ENCODE data around the gene PTPRS.
"Not testable (repeated sequence)": the region's sequence is repeated elsewhere in the genome, so short reads cannot be mapped to it uniquely, and the experiment has no call there.

Gene PTPRS

GRCh38 chr19:5340637-5341447 is at the start of gene PTPRS:
Gene PTPRS, minus strand, starts transcription at chr19:5340812. Its CDS starts 54,672 bp downstream, at chr19:5286140.
- H3K4me3 ChIP-seq (replicated peaks; ENCODE audit: low read depth, low read length), result peak within 1 kb of the TSS; percentile 66
- no peak for TF ChIP-seq CTCF (IDR thresholded peaks at IDR 0.05; ENCODE audit: low read depth, low read length, missing control alignments)
- no peak for DNase-seq (ENCODE audit: extremely low read depth, low read depth)

GRCh38 chr19:5389353-5389752 is 48.7 kb upstream of the PTPRS start:
- no peak for TF ChIP-seq CTCF (IDR thresholded peaks at IDR 0.05; ENCODE audit: low read depth, low read length, missing control alignments)
- no peak for DNase-seq (ENCODE audit: extremely low read depth, low read depth)
- H3K4me3 ChIP-seq (replicated peaks; ENCODE audit: low read depth, low read length), result no peak overlapping the region

GRCh38 chr19:5387472-5387871 is 46.9 kb upstream of the PTPRS start:
- H3K4me3 ChIP-seq (replicated peaks; ENCODE audit: low read depth, low read length), result no peak overlapping the region
- DNase-seq (ENCODE audit: extremely low read depth, low read depth), result no peak
- no peak for TF ChIP-seq CTCF (IDR thresholded peaks at IDR 0.05; ENCODE audit: low read depth, low read length, missing control alignments)

- TF ChIP-seq CTCF (IDR thresholded peaks at IDR 0.05; ENCODE audit: low read depth, low read length, missing control alignments), result no peak
- no peak overlapping the region for H3K4me3 ChIP-seq (replicated peaks; ENCODE audit: low read depth, low read length)
- no peak for DNase-seq (ENCODE audit: extremely low read depth, low read depth)
These were observed 46.2 kb upstream of the PTPRS start for GRCh38 chr19:5386841-5387240.

GRCh38 chr19:5381197-5381596 is 40.6 kb upstream of the PTPRS start:
- DNase-seq (ENCODE audit: extremely low read depth, low read depth); H3K4me3 ChIP-seq (replicated peaks; ENCODE audit: low read depth, low read length): not testable (repeated sequence)

- no peak overlapping the region for H3K4me3 ChIP-seq (replicated peaks; ENCODE audit: low read depth, low read length)
- no peak for TF ChIP-seq CTCF (IDR thresholded peaks at IDR 0.05; ENCODE audit: low read depth, low read length, missing control alignments)
- no peak for DNase-seq (ENCODE audit: extremely low read depth, low read depth)
These were observed 39.8 kb upstream of the PTPRS start for GRCh38 chr19:5380215-5380919.

- no peak for DNase-seq (ENCODE audit: extremely low read depth, low read depth)
- TF ChIP-seq CTCF (IDR thresholded peaks at IDR 0.05; ENCODE audit: low read depth, low read length, missing control alignments), result no peak
- H3K4me3 ChIP-seq (replicated peaks; ENCODE audit: low read depth, low read length), result no peak overlapping the region
These were observed 36.3 kb upstream of the PTPRS start for GRCh38 chr19:5376928-5377327.

Data from HFF-Myc (cell line).